ENCODE data around the gene EPHB2.

DNA sequence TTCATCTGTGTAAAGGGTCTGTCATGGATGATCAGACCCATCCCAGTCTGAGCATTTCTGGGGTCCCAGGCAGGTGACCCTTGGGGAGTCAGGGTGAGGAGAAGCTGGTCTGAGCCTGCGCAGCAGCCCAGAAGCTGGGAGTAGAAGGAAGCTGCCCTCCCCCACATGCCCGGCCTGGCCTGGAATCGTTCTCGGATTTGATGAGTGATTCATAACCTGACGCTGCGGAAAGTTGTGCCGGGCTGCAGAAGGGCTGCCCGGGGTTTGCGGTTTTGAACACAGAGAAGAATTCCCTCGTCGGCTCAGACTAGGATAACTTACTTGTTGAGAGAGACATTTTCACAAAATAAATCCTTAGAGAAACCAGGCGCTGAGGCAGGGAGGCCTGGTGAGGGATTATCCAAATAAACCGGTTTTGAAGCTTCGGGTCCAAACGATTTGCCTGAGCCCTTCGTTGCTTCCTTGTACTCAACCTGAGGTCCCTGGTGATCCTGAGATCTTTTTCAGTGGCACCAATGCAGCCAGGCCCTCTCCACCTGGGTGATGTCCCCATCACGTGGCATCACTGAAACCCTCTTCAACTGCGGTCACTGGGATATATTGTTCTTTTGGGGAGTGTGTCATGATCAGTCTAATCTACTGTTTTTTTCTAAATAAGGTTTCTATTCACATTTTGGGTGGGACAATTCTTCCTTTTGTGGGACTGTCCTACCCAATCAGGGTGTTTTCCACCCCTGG, 29.2 kb downstream of the EPHB2 start:
- TF ChIP-seq CTCF (conservative IDR thresholded peaks at IDR 0.05; ENCODE audit: low read length), result no peak
- no peak for TF ChIP-seq EZH2phosphoT487 (IDR thresholded peaks at IDR 0.05; ENCODE audit: borderline replicate concordance, low read depth, low read length)
